HG03159 (cell line): ENCODE measurements around the gene ADGRD1.
A peak's percentile ranks its signal among the peaks of the same experiment; 100 is the strongest.

Source experiments
- ATAC-seq: cut with Tn5 transposase; IDR thresholded peaks from one replicate; pipeline ENCODE4 v1.9.1; 2021; ENCODE audit warnings: mild to moderate bottlenecking, moderate library complexity; ENCODE audit not compliant: unreplicated experiment

Gene ADGRD1

GRCh38 chr12:131085816-131086591, 132.3 kb downstream of the ADGRD1 start:
- ATAC-seq = no peak

GRCh38 chr12:131087302-131087818, 133.7 kb downstream of the ADGRD1 start:
- ATAC-seq = no peak

DNA sequence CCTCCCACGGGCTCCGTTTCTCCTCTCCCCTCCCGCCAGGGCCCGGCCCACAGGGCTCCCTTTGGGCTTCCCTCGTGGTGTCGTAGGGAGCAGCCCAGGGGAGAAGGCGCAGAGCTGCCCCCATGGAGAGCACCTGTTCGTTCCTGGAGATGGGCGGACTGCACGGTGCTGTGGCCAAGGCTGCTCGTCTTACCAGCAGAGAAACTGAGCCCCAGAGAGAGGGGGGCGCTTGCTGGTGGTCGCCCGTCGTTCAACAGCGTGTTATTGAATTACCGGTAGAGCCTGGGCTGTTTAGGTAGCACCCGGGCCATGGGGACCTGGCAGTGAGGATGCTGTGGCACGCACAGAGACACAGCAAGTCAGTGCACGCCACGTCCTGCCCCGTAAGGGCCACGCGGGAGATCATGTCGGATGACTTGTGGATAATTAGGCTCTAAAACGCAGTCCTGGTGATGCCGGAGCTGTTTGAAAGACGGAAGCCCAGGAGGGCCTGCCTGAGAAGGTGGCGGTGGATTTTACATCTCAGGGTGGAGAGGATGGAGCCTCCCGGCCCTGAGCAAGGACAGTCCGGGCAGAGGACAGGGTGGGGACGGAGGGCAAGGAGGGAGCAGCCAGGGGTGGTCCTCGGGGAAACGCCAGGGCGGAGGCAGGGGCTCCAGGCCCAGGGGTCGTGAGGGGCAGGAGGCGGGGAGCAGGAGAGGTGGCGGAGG, 134.4 kb downstream of the ADGRD1 start:
- ATAC-seq = no peak

DNA sequence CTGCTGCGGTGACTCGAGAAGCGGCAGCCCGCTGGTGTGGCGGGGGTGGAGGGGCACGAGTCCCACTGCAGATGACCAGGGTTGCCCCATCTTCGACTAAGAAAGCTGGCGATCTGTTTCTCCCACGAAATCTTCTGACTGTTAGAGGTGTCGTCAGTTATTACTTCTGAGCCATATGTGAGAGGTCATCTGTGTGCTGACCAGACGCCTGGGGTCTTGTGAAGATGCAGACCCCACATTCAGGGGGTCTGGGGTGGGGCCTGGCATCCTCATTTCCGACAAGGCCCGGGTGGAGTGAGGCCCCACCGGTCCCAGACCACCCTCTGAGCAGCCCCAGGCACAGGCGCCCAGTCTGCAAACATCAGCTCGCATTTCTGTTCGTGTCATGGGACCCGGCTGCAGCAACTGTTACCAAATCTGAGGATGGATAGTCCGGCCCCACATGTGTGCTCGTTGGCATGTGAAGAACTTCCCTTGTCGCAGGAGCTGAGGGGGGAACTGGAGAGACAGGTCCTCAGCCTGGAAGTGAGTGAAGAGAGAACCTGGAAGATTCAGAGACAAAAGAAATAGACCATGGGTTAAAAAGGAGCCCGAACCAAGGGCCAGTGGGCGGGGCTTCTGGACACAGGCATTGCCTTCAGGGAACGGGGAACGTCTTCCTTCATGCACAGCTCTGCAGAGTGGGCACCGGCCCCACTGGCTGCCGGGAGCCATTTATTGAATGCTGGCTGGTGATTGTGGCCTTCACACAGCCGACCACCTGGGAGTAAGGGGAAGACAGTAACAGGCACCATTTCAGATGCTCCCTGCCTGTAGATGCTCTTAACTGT, 135.2 kb downstream of the ADGRD1 start:
- no peak for ATAC-seq

DNA sequence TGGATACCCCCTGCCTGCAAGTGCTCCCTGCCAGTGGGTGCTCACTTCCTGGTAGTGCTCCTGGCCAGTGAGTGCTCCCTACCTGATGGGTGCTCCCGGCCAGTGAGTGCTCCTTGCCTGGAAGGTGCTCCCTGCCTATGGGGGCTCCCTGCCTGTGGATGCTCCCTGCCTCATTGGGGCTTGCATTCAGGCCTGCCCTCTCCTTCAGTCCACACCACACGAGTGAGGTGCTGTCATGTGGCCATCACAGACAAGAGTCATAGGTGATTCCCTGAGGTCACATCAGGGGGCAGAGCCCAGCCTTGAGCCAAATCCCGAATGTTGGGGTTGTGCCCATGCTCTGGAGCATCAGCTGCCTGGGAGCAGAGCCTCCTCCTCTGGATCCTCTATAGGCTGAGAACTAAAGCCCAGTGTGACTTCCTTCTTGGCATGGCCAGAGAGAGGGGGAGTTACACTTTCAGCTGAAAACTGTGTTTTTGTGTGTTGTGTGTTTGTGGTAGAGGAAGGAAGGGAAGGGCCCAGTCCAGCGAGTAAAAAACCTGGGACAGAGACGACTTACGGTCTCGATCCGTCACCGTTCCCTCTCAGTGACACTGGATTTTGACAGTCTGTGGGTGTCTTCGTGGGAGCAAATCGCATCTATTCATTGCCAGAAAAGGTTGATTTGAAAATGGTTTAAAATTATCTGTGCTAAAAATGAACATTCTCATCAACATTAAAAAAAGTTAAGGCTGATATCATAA, 136.0 kb downstream of the ADGRD1 start:
- no peak for ATAC-seq

GRCh38 chr12:131090274-131091210, 136.8 kb downstream of the ADGRD1 start:
- ATAC-seq = no peak

DNA sequence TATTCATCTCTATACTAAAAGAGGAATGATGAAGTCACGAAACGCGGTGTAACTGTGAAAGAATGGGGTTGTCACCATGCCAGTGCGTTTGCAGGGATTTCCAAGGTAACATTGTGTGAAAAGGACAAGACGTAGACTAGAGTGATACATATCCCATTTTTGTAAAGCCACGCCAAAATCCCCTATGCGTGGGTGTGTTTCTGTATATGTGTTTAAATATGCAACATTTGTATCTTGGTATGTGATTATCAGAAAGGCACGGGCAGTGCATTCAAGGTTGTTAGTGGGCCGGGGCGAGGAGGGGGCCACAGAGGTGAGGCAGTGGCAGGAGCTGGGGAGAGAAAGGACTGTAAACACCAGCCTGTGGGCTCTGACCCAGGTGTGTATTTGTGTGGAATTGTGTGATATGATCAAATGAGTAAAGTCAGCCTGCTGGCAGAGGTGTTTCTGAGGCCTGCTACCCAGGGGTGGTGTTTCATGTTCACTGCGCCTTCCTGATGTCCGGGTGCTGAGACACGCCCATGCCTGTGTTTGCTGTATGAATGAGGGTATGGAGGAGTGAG, 137.8 kb downstream of the ADGRD1 start:
- ATAC-seq = no peak

DNA sequence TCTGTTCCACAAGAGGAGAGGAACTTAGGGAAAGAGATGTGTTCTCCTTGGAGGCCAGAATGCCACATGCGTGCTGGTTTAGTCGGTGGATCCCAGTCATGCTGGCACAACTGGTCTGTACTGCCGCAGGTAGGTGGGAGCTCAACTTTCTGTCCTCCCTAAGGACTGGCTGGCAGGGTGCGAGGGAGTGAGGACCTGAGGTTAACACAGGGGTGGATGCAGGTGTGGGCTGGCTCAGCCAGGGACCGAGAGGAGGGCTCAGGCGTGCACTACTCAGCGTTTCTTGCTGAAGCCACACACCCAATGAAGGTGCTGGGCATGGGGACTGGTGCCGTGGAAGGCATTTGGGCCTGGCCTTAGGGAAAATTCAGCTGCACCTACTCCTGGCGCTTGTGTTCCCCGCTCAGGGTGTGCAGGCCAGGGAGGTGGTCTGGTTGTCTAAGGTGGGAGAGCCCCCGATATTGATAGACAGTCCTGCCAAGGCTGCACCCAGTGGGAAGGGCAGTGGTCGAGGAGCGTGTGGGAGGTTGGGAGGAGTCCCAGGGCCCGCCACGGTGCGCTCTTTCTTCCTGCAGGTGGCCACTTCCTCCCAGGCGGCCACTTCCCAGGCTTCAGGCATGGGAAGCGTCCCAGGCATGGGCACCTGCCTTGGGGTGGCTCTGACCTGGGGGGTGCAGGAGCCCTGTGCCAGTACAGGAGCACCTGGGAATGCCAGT, 138.4 kb downstream of the ADGRD1 start:
- ATAC-seq = no peak

DNA sequence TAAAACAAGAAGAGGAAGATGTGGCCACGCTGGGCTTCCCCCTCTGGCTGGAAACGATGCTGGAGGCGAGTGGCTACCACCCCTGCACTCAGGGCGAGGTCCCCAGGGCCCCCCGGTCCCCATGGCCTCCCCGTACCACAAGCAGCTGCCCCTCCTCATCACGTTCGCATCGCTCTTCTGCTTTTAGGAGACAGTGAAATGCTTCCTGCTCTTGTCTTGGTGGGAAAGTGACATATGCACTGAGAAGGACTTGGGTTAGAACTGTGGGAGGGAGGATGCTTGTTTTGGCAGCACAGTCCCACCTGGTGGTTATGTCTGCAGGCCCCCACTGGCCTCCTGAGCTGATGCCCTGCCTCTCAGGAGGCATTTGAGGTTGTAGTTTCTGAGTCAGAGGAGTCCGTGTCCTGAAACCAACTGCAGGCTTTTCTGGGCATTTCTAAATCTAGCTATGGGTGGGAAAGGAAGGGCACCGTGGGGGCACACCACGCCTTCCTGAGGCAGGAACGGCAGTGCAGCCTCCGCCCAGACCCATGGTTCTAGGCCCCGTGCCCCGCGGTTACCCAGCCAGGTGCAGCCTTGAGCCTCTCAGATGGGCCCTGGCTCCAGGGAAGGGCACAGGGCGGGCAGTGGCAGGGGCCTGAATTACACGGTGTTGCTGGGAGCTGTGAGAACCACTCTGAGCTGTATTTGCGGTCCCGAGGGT, 139.3 kb downstream of the ADGRD1 start:
- ATAC-seq = peak; percentile 40

DNA sequence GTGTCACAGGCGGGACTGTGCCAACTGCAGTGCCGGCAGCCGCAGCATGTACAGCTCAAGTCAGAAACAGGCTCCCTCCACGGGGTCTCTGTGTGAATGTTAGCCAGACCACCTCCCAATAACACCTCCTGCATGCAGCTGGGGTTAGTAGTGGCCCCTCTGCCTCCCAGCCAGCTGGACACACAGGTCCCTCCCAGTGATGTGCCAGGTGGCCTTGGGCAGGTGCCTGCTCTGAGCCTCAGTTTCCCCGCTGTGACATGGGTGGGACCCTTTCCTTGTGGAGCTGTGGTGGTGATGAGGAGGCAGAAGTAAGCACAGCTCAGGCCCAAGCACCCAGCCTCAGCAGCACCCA, 139.9 kb downstream of the ADGRD1 start:
- ATAC-seq = no peak

DNA sequence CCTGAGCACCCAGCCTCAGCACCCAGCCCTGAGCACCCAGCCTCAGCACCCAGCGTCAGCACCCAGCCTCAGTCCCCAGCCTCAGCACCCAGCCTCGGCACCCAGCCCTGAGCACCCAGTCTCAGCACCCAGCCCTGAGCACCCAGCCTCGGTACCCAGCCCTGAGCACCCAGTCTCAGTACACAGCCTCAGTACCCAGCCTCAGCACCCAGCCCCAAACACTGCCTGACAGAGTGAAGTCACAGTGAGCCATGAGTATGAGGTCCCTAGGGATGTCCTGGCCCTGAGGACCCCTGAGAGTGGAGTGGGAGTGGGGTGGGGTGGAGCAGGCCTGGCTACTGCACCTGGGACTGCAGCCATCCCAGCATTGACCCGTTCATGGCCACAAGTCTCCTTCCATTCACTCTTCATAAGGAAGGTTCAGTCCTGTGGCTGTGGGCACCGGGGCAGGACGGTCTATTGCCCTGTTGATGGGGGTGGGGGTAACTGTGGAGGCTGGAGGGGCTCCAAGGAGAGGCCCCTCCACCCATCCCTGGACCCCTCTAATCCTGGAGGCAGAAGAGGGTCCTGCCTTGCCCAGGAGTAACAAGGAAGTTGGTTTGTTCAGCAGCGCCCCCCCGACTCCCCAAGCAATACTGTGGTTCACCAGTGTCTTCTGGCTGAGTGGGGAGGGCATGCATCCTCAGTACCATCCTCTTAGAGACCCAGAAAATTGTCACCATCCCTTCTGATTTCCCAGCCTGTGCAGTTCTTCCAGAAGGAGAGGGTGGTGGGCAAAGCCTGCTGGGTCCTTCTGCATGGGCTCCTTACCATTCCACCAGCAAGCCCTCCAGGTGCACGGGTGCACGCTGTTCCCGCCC, 140.5 kb downstream of the ADGRD1 start:
- no peak for ATAC-seq

DNA sequence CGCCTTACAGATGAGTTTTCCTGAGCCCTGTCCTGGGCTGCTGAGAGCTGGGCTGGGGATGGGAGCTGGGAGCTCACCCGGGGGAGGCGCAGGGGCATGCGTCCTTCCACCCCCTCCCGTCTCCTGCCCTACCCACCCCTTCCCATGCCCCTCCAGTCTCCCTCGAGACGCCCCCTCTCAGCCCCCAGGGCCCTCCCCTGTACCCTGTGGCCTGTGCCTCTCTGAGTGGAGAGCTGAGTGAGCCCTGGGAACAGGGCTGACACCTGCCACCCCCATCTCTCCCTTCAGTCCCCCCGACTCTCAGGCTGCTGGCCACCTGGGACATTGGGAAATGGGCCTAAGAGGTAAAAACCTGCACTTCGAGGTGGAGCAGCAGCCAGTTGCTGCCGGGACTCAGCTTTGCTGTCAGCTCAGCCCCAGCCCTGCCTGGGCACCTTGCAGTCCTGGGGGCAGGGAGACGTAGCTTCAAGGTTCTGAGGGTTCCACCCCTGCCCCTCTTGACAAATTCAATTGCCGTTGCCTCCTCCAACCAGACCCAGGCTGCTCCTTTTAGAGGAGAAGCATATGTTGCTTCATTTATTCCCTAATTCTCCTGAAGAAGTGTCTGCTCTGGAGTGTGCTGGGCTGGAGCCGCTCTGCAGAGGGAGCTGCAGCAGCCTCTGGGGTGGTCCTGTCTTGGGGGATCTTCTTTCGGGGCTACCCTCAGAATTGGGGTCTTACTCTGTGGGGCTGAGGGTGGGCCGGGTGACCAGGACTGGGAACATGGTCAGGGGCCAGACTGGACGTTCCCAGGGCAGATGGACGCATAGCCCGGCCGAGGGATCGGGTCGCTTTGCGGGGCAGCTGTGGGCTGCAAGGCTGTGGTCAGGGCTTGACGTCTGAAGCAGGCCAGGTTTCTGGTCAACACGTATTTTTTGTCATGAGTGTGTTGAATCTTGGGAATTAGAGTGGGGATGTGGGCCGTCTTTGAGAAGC, 141.4 kb downstream of the ADGRD1 start:
- ATAC-seq = no peak

GRCh38 chr12:131095826-131096680, 142.3 kb downstream of the ADGRD1 start:
- ATAC-seq = no peak

DNA sequence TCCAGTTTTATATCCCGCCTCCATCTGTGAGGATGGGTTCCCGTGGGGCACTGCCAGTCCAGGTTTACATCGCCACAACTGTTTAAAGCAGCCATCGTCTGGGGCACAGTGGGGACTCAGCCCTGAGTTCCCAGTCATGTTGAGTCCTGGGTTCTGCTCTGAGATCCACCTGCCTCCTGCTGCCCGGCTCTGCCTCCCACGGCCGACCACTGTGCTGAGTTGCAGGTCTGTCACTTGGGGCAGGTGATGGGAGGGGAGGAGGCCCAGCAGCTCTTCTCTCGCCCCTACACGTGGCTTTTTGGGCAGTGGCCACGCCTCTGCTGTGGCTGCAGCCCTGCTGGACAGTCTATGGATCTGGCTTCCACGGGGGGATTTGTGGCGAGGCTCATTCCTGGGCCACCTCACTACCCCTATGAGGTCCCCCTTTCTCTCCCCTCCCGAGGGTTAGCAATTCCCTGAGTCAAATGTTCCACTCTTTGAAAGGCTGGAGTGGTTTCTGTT, 143.0 kb downstream of the ADGRD1 start:
- no peak for ATAC-seq
